Natural killer cell (primary cell): ENCODE results near the gene TMEM271. TPM values are rescaled to one million over a fixed set of nuclear protein-coding genes. Genes with fewer than 3 reads are reported as not detected.

Experiments
- ATAC-seq, 3 donors: fragments of 150-1000 bp in 2 of 3; fragments of 200-7000 bp in 1 of 3; cut with Tn5 transposase; 1 replicate in 1 of 3; 2 replicates in 2 of 3; pipeline ENCODE4 v1.10.0; 2021; ENCODE audit warnings: mild to moderate bottlenecking in 2 of 3, moderate library complexity in 2 of 3
- DNase-seq, 2 donors: peaks; one replicate each; pipeline versions ENCODE4 v3.0.0 to v3.0.0-alpha.2; 2013 to 2021; ENCODE audit warnings: mixed read lengths in 1 of 2
- H3K27ac ChIP-seq: one replicate; pipeline ENCODE4 v1.5.1; 2013; ENCODE audit warnings: mild to moderate bottlenecking, low read length
- H3K27me3 ChIP-seq: one replicate; pipeline ENCODE4 v1.6.1; 2013; ENCODE audit warnings: low read length; ENCODE audit not compliant: control insufficient read depth, insufficient read depth
- H3K36me3 ChIP-seq: one replicate; pipeline ENCODE4 v1.6.1; 2013; ENCODE audit warnings: low read length; ENCODE audit not compliant: control insufficient read depth, insufficient read depth
- H3K4me1 ChIP-seq: one replicate; pipeline ENCODE4 v1.6.1; 2013; ENCODE audit warnings: low read length; ENCODE audit not compliant: control insufficient read depth, insufficient read depth
- H3K4me3 ChIP-seq: one replicate; pipeline ENCODE4 v1.5.1; 2013; ENCODE audit warnings: low read length
- H3K9me3 ChIP-seq: one replicate; pipeline ENCODE4 v1.6.1; 2013; ENCODE audit warnings: low read length; ENCODE audit not compliant: control insufficient read depth, insufficient read depth
- H3K27ac Mint-ChIP-seq, 2 donors: one replicate each; pipeline ENCODE4 v1.8.0; 2022; ENCODE audit warnings: mild to moderate bottlenecking in 2 of 2, mixed read lengths in 2 of 2, moderate library complexity in 1 of 2
- H3K27me3 Mint-ChIP-seq, 2 donors: one replicate each; pipeline ENCODE4 v1.8.0; 2022; ENCODE audit warnings: low read depth in 2 of 2, mixed read lengths in 2 of 2
- H3K36me3 Mint-ChIP-seq: one replicate; pipeline ENCODE4 v1.8.0; 2022; ENCODE audit warnings: mixed read lengths
- H3K4me1 Mint-ChIP-seq, 2 donors: one replicate each; pipeline ENCODE4 v1.8.0; 2022; ENCODE audit warnings: mixed read lengths in 2 of 2
- H3K4me3 Mint-ChIP-seq: one replicate; pipeline ENCODE4 v1.8.0; 2022; ENCODE audit warnings: mild to moderate bottlenecking, moderate library complexity, mixed read lengths
- H3K9me3 Mint-ChIP-seq, 2 donors: one replicate each; pipeline ENCODE4 v1.8.0; 2022; ENCODE audit warnings: mixed read lengths in 2 of 2
- CTCF ChIP-seq: fragments of 200-600 bp; IDR thresholded peaks from one replicate; pipeline ENCODE4 v1.8.0; 2022; ENCODE audit warnings: antibody characterized with exemption
- WGBS: methylation state at CpG from one replicate; pipeline ENCODE4 v1.1.7; 2013; ENCODE audit warnings: missing lambda C conversion rate; ENCODE audit not compliant: insufficient coverage; 5-methylcytosine and 5-hydroxymethylcytosine counted together
- intact Hi-C: fragments of 100-400 bp; cut with micrococcal nuclease; formaldehyde crosslinking; loops from one replicate; pipeline ENCODE4 v1.14.2; 2022
- total RNA-seq, 4 donors: library from RNA; stranded (reverse); fragments of 120-200 nt in 1 of 4; gene quantifications; one replicate each; pipeline versions ENCODE4 v1.2.3 to v1.2.4, GENCODE V29; 2013 to 2022

Gene TMEM271
- total RNA-seq, 3 donors from 2014 or later (not counting 1 experiment from before 2014, with no cell fraction given), result not detected

- intact Hi-C loops, result no loop called here
- Histone ChIP-seq H3K36me3 (no peaks in the 10 kb centered on the region), H3K4me3 (no peak overlapping the region), H3K9me3 (peaks cover 3% of the 10 kb centered on the region), H3K4me1 (no peaks in the 10 kb centered on the region), H3K27ac (no peak overlapping the region), H3K27me3 (no peaks in the 10 kb centered on the region)
- Mint-ChIP-seq H3K4me3 (no peak overlapping the region), H3K27ac (no peak overlapping the region), H3K4me1 (no peaks in the 10 kb centered on the region), H3K27me3 (peaks cover 0 to 5% of the 10 kb centered on the region in 2 donors), H3K36me3 (no peaks in the 10 kb centered on the region), H3K9me3 (peaks cover 2 to 6% of the 10 kb centered on the region in 2 donors)
- ATAC-seq, result no peak
- 79% methylated on average over 5 of the region's 5 CpGs for WGBS
- TF ChIP-seq CTCF, result no peak
- no peak for DNase-seq
Measured at GRCh38 chr4:561426-561825, 14.7 kb downstream of the TMEM271 start.

GRCh38 chr4:560731-561291 lies 15.3 kb downstream of the TMEM271 start:
- Histone ChIP-seq H3K9me3 (peaks cover 3% of the 10 kb centered on the region), H3K36me3 (no peaks in the 10 kb centered on the region), H3K4me3 (no peak overlapping the region), H3K27ac (no peak overlapping the region), H3K4me1 (no peaks in the 10 kb centered on the region), H3K27me3 (no peaks in the 10 kb centered on the region)
- no peaks in the 10 kb centered on the region for H3K4me1 Mint-ChIP-seq
- H3K27me3 Mint-ChIP-seq, result peaks cover 0 to 5% of the 10 kb centered on the region in 2 donors
- ATAC-seq (peak in 1 of 3 donors; percentile 3), DNase-seq (no peak)
- no peak overlapping the region for H3K27ac Mint-ChIP-seq
- H3K36me3 Mint-ChIP-seq, result no peaks in the 10 kb centered on the region
- WGBS, result 83% methylated on average over 12 of the region's 12 CpGs
- peaks cover 2 to 6% of the 10 kb centered on the region in 2 donors for H3K9me3 Mint-ChIP-seq
- intact Hi-C loops, result no loop called here
- TF ChIP-seq CTCF, result no peak
- H3K4me3 Mint-ChIP-seq, result no peak overlapping the region

DNA sequence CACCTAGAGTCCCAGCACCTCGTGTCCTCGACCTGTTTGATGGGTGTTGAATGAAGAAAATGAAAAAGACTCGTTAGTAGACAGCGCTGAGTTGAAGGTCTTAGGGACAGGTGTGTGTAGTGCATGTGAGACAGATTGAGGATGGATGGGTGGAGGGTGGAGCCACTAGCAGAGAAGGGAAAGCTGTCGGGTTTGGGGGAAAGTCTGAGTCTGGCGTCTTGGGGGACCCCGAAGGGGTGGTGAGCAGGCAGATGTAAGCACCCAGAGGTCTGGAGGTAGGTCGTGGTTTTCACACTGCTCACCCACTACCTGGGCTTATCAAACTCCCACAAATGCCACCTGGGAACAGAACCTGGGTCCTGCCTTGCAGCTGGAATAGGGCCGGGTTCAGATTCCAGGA lies 16.0 kb downstream of the TMEM271 start:
- H3K9me3 ChIP-seq, result peaks cover 3% of the 10 kb centered on the region
- Mint-ChIP-seq H3K4me1 (no peaks in the 10 kb centered on the region), H3K4me3 (no peak overlapping the region), H3K36me3 (no peaks in the 10 kb centered on the region), H3K9me3 (peaks cover 0 to 4% of the 10 kb centered on the region in 2 donors), H3K27me3 (peaks cover 0 to 5% of the 10 kb centered on the region in 2 donors), H3K27ac (no peak overlapping the region)
- ATAC-seq (no peak), DNase-seq (no peak)
- 75% methylated on average over 9 of the region's 9 CpGs for WGBS
- intact Hi-C loops, result no loop called here
- no peak overlapping the region for H3K4me3 ChIP-seq
- no peaks in the 10 kb centered on the region for H3K36me3 ChIP-seq
- H3K27ac ChIP-seq, result no peak overlapping the region
- no peaks in the 10 kb centered on the region for H3K4me1 ChIP-seq
- TF ChIP-seq CTCF, result no peak
- H3K27me3 ChIP-seq, result no peaks in the 10 kb centered on the region
